ENCODE measurements around the gene ACVR2B.
A peak's percentile ranks its signal among the peaks of the same experiment; 100 is the strongest.
"Not testable (repeated sequence)": the region's sequence is repeated elsewhere in the genome, so short reads cannot be mapped to it uniquely, and the experiment has no call there.

The ACVR2B gene

GRCh38 chr3:38453075-38453912, at the start of gene ACVR2B:
Gene ACVR2B, plus strand, starts transcription at chr3:38453890. Its CDS starts 433 bp downstream, at chr3:38454323.
- Histone ChIP-seq H3K9me3 (ENCODE audit: control insufficient read depth, low read length) (no peaks in the 10 kb centered on the region), H3K36me3 (ENCODE audit: control insufficient read depth, insufficient read depth, low read length) (no peaks in the 10 kb centered on the region), H3K9ac (ENCODE audit: low read length) (peak within 1 kb of the TSS; percentile 69), H3K4me3 (ENCODE audit: low read length) (peak within 1 kb of the TSS; percentile 73), H3K4me1 (ENCODE audit: control insufficient read depth, insufficient read depth, low read length) (peaks cover 27% of the 10 kb centered on the region), H3K27me3 (ENCODE audit: control insufficient read depth, insufficient read depth, low read length) (no peaks in the 10 kb centered on the region)

- Histone ChIP-seq H3K36me3 (ENCODE audit: control insufficient read depth, insufficient read depth, low read length) (no peaks in the 10 kb centered on the region), H3K4me3 (ENCODE audit: low read length) (no peak overlapping the region), H3K9ac (ENCODE audit: low read length) (no peak overlapping the region), H3K9me3 (ENCODE audit: control insufficient read depth, low read length) (no peaks in the 10 kb centered on the region), H3K27me3 (ENCODE audit: control insufficient read depth, insufficient read depth, low read length) (no peaks in the 10 kb centered on the region), H3K4me1 (ENCODE audit: control insufficient read depth, insufficient read depth, low read length) (no peaks in the 10 kb centered on the region)
These were observed 49.4 kb upstream of the ACVR2B start for GRCh38 chr3:38404286-38404685.

GRCh38 chr3:38411591-38411990, 42.1 kb upstream of the ACVR2B start:
- Histone ChIP-seq H3K36me3 (ENCODE audit: control insufficient read depth, insufficient read depth, low read length) (no peaks in the 10 kb centered on the region), H3K9ac (ENCODE audit: low read length) (no peak overlapping the region), H3K4me3 (ENCODE audit: low read length) (no peak overlapping the region), H3K9me3 (ENCODE audit: control insufficient read depth, low read length) (no peaks in the 10 kb centered on the region), H3K27me3 (ENCODE audit: control insufficient read depth, insufficient read depth, low read length) (no peaks in the 10 kb centered on the region), H3K4me1 (ENCODE audit: control insufficient read depth, insufficient read depth, low read length) (no peaks in the 10 kb centered on the region)

GRCh38 chr3:38420758-38421157, 32.9 kb upstream of the ACVR2B start:
- not testable (repeated sequence) for H3K4me1 ChIP-seq (ENCODE audit: control insufficient read depth, insufficient read depth, low read length); H3K9ac ChIP-seq (ENCODE audit: low read length)

GRCh38 chr3:38421679-38422336, 31.9 kb upstream of the ACVR2B start:
- Histone ChIP-seq H3K4me3 (ENCODE audit: low read length) (no peak overlapping the region), H3K27me3 (ENCODE audit: control insufficient read depth, insufficient read depth, low read length) (no peaks in the 10 kb centered on the region), H3K4me1 (ENCODE audit: control insufficient read depth, insufficient read depth, low read length) (peaks cover 9% of the 10 kb centered on the region), H3K9me3 (ENCODE audit: control insufficient read depth, low read length) (no peaks in the 10 kb centered on the region), H3K9ac (ENCODE audit: low read length) (no peak overlapping the region), H3K36me3 (ENCODE audit: control insufficient read depth, insufficient read depth, low read length) (no peaks in the 10 kb centered on the region)

More at GRCh38 chr3:38420758-38421157, 32.9 kb upstream of the ACVR2B start:
- not testable (repeated sequence) for H3K36me3 ChIP-seq (ENCODE audit: control insufficient read depth, insufficient read depth, low read length); H3K4me3 ChIP-seq (ENCODE audit: low read length); H3K27me3 ChIP-seq (ENCODE audit: control insufficient read depth, insufficient read depth, low read length); H3K9me3 ChIP-seq (ENCODE audit: control insufficient read depth, low read length)

- not testable (repeated sequence) for H3K4me3 ChIP-seq (ENCODE audit: low read length); H3K9ac ChIP-seq (ENCODE audit: low read length); H3K9me3 ChIP-seq (ENCODE audit: control insufficient read depth, low read length); H3K4me1 ChIP-seq (ENCODE audit: control insufficient read depth, insufficient read depth, low read length); H3K36me3 ChIP-seq (ENCODE audit: control insufficient read depth, insufficient read depth, low read length); H3K27me3 ChIP-seq (ENCODE audit: control insufficient read depth, insufficient read depth, low read length)
These were observed 26.8 kb upstream of the ACVR2B start for GRCh38 chr3:38426798-38427426.

- not testable (repeated sequence) for H3K4me3 ChIP-seq (ENCODE audit: low read length); H3K9ac ChIP-seq (ENCODE audit: low read length); H3K27me3 ChIP-seq (ENCODE audit: control insufficient read depth, insufficient read depth, low read length); H3K36me3 ChIP-seq (ENCODE audit: control insufficient read depth, insufficient read depth, low read length); H3K4me1 ChIP-seq (ENCODE audit: control insufficient read depth, insufficient read depth, low read length); H3K9me3 ChIP-seq (ENCODE audit: control insufficient read depth, low read length)
These were observed 20.6 kb upstream of the ACVR2B start for GRCh38 chr3:38432871-38433658.

GRCh38 chr3:38433661-38434060, 20.0 kb upstream of the ACVR2B start:
- H3K36me3 ChIP-seq (ENCODE audit: control insufficient read depth, insufficient read depth, low read length); H3K4me1 ChIP-seq (ENCODE audit: control insufficient read depth, insufficient read depth, low read length); H3K4me3 ChIP-seq (ENCODE audit: low read length); H3K9ac ChIP-seq (ENCODE audit: low read length); H3K9me3 ChIP-seq (ENCODE audit: control insufficient read depth, low read length); H3K27me3 ChIP-seq (ENCODE audit: control insufficient read depth, insufficient read depth, low read length): not testable (repeated sequence)

- not testable (repeated sequence) for H3K9me3 ChIP-seq (ENCODE audit: control insufficient read depth, low read length)
These were observed 15.1 kb upstream of the ACVR2B start for GRCh38 chr3:38438436-38439069.

GRCh38 chr3:38443205-38443604, 10.5 kb upstream of the ACVR2B start:
- H3K4me1 ChIP-seq (ENCODE audit: control insufficient read depth, insufficient read depth, low read length); H3K36me3 ChIP-seq (ENCODE audit: control insufficient read depth, insufficient read depth, low read length); H3K9ac ChIP-seq (ENCODE audit: low read length); H3K9me3 ChIP-seq (ENCODE audit: control insufficient read depth, low read length); H3K4me3 ChIP-seq (ENCODE audit: low read length); H3K27me3 ChIP-seq (ENCODE audit: control insufficient read depth, insufficient read depth, low read length): not testable (repeated sequence)

More at GRCh38 chr3:38438436-38439069, 15.1 kb upstream of the ACVR2B start:
- not testable (repeated sequence) for H3K4me3 ChIP-seq (ENCODE audit: low read length); H3K9ac ChIP-seq (ENCODE audit: low read length); H3K27me3 ChIP-seq (ENCODE audit: control insufficient read depth, insufficient read depth, low read length); H3K36me3 ChIP-seq (ENCODE audit: control insufficient read depth, insufficient read depth, low read length); H3K4me1 ChIP-seq (ENCODE audit: control insufficient read depth, insufficient read depth, low read length)

GRCh38 chr3:38446085-38446686, 7.5 kb upstream of the ACVR2B start:
- Histone ChIP-seq H3K27me3 (ENCODE audit: control insufficient read depth, insufficient read depth, low read length) (no peaks in the 10 kb centered on the region), H3K9ac (ENCODE audit: low read length) (no peak overlapping the region), H3K4me1 (ENCODE audit: control insufficient read depth, insufficient read depth, low read length) (peaks cover 6% of the 10 kb centered on the region), H3K4me3 (ENCODE audit: low read length) (no peak overlapping the region), H3K36me3 (ENCODE audit: control insufficient read depth, insufficient read depth, low read length) (no peaks in the 10 kb centered on the region), H3K9me3 (ENCODE audit: control insufficient read depth, low read length) (no peaks in the 10 kb centered on the region)
